Measurements from ENCODE around the gene CAMK4.
"Not testable (repeated sequence)": the region's sequence is repeated elsewhere in the genome, so short reads cannot be mapped to it uniquely, and the experiment has no call there.

CAMK4 gene

DNA sequence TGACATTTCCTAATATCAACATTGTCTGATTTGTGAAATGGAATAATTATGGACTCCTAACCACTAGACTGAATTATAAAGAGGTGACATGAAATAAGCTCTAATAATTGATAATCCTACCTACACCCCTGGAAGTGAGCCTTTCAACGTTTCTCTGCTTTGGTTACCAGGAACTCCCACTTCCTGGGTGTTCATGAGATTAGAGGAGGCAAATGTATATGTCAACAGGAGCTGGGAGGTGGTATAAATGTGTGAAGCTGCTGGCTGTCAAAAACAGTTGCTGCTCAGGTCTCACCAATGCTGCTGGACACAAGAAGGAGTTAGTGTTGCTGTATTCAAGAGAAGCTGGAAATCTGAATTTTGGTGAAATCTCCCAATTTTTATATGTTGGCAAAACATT, 96.8 kb downstream of the CAMK4 start:
- no peak for DNase-seq

GRCh38 chr5:111321376-111321775, 97.2 kb downstream of the CAMK4 start:
- DNase-seq = no peak

DNA sequence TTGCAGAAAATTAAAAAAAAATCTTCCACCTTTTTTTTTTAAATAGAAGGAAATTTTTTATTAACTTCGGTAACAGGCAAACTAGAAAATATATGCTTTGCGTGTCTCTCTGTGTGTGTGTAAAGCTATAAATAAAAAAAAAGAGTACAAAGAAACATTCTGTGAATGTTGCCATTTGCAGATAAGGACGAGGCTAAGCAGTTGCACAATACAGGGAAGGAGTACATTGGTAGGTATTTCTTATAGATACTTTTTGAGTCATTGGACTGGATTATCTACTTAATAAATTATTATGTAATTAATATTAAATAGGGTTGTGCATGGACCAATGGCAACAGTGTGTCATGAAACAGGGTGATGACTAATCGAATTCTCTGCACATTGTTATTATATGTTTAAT, 102.4 kb downstream of the CAMK4 start:
- DNase-seq = no peak

GRCh38 chr5:111337133-111337532, 112.9 kb downstream of the CAMK4 start:
- DNase-seq = no peak

DNA sequence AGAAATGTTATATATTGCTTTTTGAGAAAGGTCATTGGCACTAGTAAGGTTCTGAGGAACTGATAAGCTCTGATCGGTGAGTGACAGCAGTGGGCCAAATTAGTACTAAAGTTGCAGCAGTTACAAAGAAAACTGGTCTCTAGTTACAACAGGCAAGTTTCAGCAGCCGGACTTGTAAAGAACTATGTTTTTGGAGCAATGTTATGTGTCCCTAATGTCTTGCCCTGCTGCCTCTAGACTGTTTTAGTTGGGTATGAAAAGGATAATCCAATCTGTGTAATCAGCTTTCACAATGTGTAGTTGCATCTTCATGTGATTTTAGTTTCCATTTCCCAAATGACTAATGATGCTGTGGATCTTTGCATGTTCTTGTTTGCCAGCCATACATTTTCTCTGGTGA, 113.5 kb downstream of the CAMK4 start:
- no peak for DNase-seq

GRCh38 chr5:111345731-111346130, 121.5 kb downstream of the CAMK4 start:
- no peak for DNase-seq

- no peak for DNase-seq
Observed at GRCh38 chr5:111347021-111347420, 122.8 kb downstream of the CAMK4 start.

DNA sequence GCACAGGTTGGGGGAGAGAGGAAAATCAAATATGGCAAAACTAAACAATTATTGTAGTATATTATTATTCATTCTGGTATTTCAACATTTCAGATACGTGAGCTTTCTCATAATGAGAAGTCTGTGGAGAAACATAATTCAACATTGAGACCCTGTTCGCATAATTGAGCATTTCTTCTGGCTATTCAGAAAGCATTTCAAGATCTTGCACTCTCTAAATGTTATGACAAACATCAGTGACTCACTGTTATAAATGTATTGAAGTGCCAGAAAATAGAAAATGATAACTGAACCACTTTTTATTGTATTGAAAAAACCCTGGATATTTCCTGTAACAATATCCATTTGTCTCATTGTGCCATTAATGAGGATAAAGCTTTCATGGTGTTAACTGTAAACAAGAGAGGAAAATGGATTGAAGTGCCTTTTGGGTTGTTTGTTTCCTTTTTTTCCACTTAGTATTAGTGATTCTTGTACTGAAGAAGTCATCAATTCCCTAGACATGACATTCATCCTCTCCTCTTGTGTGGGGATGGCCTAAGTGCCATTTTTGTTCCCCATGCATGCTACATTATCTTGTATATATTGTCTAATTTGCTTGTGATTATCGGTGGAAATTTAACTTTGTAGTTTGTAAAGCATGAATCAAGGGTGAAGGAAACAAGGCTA, 124.6 kb downstream of the CAMK4 start:
- no peak for DNase-seq

- DNase-seq = no peak
Observed at GRCh38 chr5:111349429-111349828, 125.2 kb downstream of the CAMK4 start.

DNA sequence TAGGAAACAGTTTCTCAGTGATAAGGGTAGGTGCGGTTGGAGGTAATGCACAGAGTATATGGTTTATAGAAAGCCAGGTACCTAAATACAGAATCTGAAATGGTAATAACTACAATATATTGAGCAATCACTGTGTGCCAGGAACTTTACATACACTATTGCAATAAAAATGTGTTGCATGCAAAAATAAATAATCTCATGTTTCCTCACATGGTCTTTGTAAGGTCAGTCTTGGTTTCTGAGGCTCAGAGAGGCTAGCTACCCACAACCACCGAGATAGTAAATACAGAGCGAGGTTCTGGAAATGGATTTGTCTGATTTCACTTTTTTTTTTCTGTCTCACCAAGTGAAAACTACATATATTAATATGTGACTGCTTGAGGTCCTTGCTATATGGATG, 128.9 kb downstream of the CAMK4 start:
- no peak for DNase-seq

DNA sequence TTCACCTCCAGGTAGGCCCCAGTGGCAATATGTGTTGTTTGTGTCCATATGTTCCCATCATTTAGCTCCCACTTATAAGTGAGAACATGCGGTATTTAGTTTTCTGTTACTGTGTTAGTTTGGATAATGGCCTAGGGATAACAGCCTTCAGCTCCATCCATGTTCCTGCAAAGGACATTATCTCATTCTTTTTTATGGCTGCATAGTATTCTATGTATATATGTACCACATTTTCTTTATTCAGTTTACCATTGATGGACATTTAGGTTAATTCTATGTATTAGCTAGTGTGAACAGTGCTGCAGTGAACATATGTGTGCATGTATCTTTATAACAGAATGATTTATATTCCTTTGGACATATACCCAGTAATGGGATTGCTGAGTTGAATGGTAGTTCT, 134.5 kb downstream of the CAMK4 start:
- DNase-seq = not testable (repeated sequence)

GRCh38 chr5:111360173-111360572, 136.0 kb downstream of the CAMK4 start:
- no peak for DNase-seq

GRCh38 chr5:111364992-111365391, 140.8 kb downstream of the CAMK4 start:
- DNase-seq = no peak

- DNase-seq = no peak
Observed at GRCh38 chr5:111366388-111366787, 142.2 kb downstream of the CAMK4 start.

- DNase-seq = no peak
Observed at GRCh38 chr5:111367115-111367514, 142.9 kb downstream of the CAMK4 start.

GRCh38 chr5:111372799-111373198, 148.6 kb downstream of the CAMK4 start:
- no peak for DNase-seq

DNA sequence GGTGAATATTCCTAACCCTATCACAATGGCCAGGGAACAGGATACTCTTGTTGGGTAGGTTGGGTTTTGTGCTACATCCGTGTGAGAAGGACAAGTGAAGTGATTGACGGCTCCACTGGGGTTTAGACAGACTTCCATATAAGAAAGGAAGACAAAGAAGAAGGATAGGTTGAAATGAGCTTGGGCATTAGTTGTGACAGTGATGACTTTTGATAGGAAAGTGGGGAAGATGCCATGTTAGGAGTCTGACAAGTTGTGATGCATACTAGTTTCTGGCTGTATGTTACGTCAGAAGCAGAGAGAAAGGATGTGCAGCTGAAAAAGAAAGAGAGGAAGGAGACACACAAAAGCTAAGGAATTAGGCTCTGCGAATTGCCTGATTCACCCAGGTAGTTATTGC, 150.2 kb downstream of the CAMK4 start:
- no peak for DNase-seq

DNA sequence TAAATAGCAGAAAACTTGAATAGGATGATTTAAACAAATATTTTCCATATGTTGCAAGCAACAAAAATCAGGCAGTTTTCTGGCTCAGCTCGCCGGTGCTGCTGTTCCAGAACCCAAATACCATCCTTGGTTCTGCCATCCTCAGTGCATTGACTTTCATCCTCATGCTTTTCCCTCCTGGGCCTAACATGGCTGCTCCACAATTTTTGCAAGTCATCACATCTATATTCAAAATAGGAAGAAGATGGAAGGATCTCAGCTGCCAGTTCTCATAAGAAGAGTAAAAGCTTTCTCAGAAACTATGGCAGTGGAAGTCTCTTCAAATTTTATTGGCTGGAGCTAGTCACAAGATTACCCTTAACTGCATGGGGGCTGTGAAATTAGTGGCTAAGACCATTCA, 151.5 kb downstream of the CAMK4 start:
- no peak for DNase-seq

GRCh38 chr5:111377306-111377705, 153.1 kb downstream of the CAMK4 start:
- no peak for DNase-seq

DNA sequence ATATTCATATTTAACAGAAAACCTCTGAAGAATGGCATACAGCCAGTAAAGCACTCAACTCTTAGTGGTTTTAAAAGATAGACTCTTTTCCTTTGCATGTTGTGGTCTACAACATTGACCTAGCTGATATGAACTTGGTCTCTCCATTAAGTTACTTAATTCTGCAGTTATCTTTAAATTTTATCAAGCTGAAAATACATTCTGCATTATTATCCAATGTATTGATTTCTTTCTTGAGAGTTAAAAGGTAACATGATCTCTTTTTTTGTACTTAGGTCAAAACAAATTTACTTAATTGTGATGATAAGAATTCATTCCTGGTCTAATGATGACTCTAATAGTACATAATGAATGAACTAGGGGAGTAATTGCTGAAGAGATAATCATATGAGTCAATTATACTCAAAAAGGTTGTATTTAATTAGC, 155.2 kb downstream of the CAMK4 start:
- no peak for DNase-seq

- no peak for DNase-seq
Observed at GRCh38 chr5:111383288-111383970, 159.2 kb downstream of the CAMK4 start.

DNA sequence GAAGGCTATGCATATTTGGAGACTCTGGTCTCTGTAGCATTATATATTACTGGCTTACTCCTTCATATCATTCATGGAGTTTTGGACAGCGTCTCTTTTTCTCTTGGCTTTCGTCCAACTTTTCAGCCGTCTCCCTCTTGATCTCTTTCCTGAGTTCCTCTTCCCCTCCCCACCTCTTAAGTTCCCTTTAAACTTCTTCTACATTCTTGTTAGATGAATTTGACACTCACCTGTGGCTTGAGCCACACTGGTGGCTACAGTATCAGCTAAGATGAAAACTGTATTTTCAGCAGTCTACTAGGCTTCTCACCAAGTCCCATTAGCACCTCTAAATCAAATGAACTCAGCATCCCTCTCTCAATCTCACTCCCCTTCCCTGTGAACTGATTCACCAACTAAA, 160.0 kb downstream of the CAMK4 start:
- peak; percentile 17 for DNase-seq

- DNase-seq = peak; percentile 68
Observed at GRCh38 chr5:111385051-111385450, 160.9 kb downstream of the CAMK4 start.

GRCh38 chr5:111385970-111386831, 162.0 kb downstream of the CAMK4 start:
- peak; percentile 63 for DNase-seq

All from NCI-H2227 treated with DMSO at 0.1 percent for 48 hours (cell line).